Neural progenitor cell (in vitro differentiated cells): ENCODE results near the gene ADAMTS6.

Source experiments
- EZH2phosphoT487 ChIP-seq: fragments of 200-600 bp; sonication (generic); IDR thresholded peaks from 2 replicates; pipeline ENCODE4 v1.6.1; 2017; ENCODE audit warnings: antibody characterized with exemption
- TF ChIP-seq, protein P1 (sequence below): fragments of 200-600 bp; sonication (generic); IDR thresholded peaks from 2 replicates; pipeline ENCODE4 v1.5.1; 2017; ENCODE audit warnings: antibody characterized with exemption, mild to moderate bottlenecking

- TF ChIP-seq, protein P1, sequence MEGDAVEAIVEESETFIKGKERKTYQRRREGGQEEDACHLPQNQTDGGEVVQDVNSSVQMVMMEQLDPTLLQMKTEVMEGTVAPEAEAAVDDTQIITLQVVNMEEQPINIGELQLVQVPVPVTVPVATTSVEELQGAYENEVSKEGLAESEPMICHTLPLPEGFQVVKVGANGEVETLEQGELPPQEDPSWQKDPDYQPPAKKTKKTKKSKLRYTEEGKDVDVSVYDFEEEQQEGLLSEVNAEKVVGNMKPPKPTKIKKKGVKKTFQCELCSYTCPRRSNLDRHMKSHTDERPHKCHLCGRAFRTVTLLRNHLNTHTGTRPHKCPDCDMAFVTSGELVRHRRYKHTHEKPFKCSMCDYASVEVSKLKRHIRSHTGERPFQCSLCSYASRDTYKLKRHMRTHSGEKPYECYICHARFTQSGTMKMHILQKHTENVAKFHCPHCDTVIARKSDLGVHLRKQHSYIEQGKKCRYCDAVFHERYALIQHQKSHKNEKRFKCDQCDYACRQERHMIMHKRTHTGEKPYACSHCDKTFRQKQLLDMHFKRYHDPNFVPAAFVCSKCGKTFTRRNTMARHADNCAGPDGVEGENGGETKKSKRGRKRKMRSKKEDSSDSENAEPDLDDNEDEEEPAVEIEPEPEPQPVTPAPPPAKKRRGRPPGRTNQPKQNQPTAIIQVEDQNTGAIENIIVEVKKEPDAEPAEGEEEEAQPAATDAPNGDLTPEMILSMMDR = peak; percentile 70
- TF ChIP-seq EZH2phosphoT487 = no peak
These were observed 2.0 kb upstream of the ADAMTS6 start for GRCh38 chr5:65483546-65484346.
